ENCODE data around the gene ANKIB1.
"Not testable (repeated sequence)": the region's sequence is repeated elsewhere in the genome, so short reads cannot be mapped to it uniquely, and the experiment has no call there.

ANKIB1 gene

GRCh38 chr7:92413550-92413949 is 167.8 kb downstream of the ANKIB1 start:
- DNase-seq: no peak

GRCh38 chr7:92415225-92415624 is 169.5 kb downstream of the ANKIB1 start:
- no peak for DNase-seq

- no peak for DNase-seq
These were observed 172.1 kb downstream of the ANKIB1 start for GRCh38 chr7:92417913-92418312.

GRCh38 chr7:92421676-92422435 is 176.1 kb downstream of the ANKIB1 start:
- DNase-seq: peak; percentile 60

- DNase-seq: no peak
These were observed 177.2 kb downstream of the ANKIB1 start for GRCh38 chr7:92422926-92423325.

GRCh38 chr7:92423710-92424131 is 177.9 kb downstream of the ANKIB1 start:
- no peak for DNase-seq

GRCh38 chr7:92425311-92425947 is 179.7 kb downstream of the ANKIB1 start:
- no peak for DNase-seq

DNA sequence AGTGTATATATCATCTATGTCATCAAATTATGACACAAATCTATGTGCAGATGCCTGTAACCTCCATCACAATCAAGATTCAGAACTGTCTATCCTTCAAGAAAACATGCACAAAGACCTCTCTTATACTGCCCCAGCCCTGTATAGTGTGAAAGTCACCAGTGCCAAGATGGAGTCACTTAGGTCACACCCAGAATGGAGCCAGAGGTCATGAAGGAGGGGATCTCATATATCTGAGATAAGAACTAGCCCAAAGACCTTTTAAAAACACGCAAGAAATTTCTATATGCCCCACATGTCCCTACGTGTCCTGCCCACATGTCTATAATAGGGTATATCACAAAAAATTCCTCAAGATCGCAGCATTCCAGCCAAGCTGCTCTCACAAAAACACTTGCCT is 181.4 kb downstream of the ANKIB1 start:
- no peak for DNase-seq

GRCh38 chr7:92432299-92432946 is 186.6 kb downstream of the ANKIB1 start:
- no peak for DNase-seq

DNA sequence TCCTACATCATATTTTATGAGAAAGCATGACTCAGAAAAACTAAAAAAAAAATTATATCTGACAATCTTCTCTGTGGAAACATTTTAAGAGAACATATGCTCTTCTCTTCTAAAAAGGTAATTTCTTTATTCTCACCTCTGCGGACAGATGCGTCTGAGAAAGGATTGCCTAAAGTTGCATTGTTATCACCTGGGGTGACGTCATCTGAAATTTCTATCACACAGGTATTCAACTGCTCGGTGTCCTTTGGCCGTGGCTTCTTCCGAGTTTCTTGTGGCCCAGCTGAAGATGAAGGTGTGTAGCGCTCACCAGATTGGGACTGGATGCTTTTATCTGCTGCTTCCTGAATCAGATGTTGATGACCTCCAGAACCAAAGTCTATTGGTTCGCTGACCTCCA is 187.2 kb downstream of the ANKIB1 start:
- DNase-seq: no peak

DNA sequence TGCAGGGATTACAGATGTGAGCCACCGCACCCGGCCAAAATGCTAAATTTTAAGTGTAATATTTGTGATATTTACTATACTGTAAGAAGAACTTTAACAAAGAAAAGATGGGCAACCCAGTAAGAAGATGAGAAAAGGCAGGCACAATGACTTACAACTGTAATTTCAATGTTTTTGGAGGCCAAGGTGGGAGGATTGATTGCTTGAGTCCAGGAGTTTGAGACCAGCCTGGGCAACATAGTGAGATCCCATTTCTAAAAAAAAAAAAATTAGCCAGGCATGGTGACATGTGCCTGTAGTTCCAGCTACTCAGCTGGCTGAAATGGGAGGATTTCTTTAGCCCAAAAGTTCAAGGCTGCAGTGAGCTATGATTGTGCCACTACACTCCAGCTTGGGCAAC is 189.8 kb downstream of the ANKIB1 start:
- no peak for DNase-seq

GRCh38 chr7:92436612-92437445 is 191.1 kb downstream of the ANKIB1 start:
- DNase-seq: no peak

DNA sequence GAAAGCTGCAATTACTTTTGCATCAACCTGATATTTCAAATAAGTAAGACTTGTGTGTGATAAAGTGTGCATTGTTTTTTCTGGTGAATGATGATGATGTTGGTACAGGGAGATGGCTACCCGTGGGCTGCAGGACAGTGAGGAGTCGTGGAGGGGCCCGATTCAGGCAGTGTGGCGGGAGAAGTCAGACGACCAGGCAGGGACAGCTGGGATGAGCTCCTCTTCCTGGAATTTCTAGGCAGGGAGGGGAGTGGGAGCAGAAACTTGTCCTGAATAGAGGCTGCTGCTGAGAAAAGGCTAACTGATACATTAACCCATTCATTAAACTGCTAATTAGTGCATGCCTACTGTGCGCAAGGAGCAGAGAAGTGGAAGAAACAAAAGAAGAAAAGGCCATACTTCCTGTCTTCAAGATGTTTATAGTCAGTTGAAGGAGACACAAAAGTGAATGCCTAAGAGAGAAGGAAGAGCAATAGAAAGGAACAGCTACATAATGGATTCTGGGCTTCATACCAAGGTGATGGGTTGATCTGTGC is 192.2 kb downstream of the ANKIB1 start:
- no peak for DNase-seq

DNA sequence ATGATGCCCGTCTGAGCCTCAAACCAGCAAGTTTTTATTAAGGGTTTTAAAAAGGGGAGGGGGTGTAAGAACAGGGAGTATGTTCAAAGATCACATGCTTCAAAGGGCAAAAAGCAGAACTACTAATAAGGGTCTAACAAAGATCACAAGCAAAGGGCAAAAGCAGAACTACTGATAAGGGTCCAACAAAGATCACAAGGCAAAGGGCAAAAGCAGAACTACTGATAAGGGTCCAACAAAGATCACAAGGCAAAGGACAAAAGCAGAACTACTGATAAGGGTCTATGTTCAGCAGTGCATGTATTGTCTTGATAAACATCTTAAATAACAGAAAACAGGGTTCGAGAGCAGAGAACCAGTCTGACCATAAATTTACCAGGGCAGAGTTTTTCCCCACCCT is 196.9 kb downstream of the ANKIB1 start:
- DNase-seq: not testable (repeated sequence)

- DNase-seq: no peak
These were observed 201.1 kb downstream of the ANKIB1 start for GRCh38 chr7:92446869-92447344.

DNA sequence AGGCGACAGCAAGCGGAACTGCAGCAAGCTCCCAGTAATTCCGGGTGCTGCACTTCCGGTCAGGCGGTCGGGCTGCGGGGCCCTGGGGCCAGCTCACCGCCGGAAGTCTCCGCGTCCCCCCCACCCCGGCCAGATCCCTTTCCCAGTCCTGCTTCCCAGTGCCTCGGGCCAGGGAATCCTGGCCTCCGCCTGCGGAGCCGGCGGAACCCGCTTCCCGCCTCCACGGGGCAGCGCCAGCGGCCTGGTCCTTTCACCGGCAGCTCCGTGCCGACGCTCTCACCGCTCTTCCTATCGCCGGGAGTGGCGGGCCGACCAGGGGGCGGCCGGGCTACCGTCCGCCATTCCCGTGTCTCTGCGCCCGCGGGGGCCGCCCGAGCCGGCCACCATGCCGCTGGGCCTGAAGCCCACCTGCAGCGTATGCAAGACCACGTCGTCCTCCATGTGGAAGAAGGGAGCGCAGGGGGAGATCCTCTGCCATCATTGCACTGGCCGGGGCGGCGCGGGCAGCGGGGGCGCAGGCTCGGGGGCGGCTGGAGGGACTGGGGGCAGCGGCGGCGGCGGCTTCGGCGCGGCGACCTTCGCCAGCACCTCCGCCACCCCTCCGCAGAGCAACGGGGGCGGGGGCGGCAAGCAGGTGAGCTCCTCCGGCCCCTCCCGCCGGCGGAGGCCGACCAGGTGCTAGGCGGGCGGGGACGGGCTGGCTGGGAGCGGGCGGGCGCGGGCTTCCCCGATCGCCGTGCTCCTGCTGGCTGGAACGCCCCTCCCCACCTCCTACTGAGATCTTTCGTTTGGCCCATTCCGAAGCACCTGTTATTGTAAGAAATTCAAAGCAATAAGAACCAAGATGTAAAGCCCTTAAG is 201.8 kb downstream of the ANKIB1 start, which contains the start of gene GATAD1:
GATAD1 (plus strand) TSS at position 138 of the 860 bp plus-strand sequence; CDS start at position 386, 248 bp downstream.
- DNase-seq: peak; percentile 78

GRCh38 chr7:92448205-92448747 is 202.5 kb downstream of the ANKIB1 start:
- no peak for DNase-seq
